ENCODE results near the gene RCBTB2. TPM values are rescaled to one million over a fixed set of nuclear protein-coding genes. Genes with fewer than 3 reads are reported as not detected.

Gene RCBTB2
- total RNA-seq, 1 experiment from 2014 or later: 11.7 TPM

GRCh38 chr13:48567515-48568369 lies 34.9 kb upstream of the RCBTB2 start:
- Mint-ChIP-seq H3K36me3 (ENCODE audit: insufficient read depth in 1 of 3, low read depth in 3 of 3) (no peaks in the 10 kb centered on the region; a peak in 1 of 7 replicates), H3K27me3 (ENCODE audit: low read depth) (no peaks in the 10 kb centered on the region; the same call in 1 of the 2 replicates), H3K4me1 (peaks cover 8 to 10% of the 10 kb centered on the region in 2 experiments), H3K4me3 (no peak overlapping the region), H3K27ac (no peak overlapping the region), H3K9me3 (no peaks in the 10 kb centered on the region)
- no peak overlapping the region for H4K8ac ChIP-seq (replicated peaks; ENCODE audit: insufficient read length, low read depth, low read length)
- H2BK15ac ChIP-seq (ENCODE audit: low read depth, low read length): no peak overlapping the region
- no peak overlapping the region for H2BK12ac ChIP-seq (ENCODE audit: insufficient read length, low read depth, low read length)
- no peak overlapping the region for H3K23ac ChIP-seq (ENCODE audit: insufficient read length, low read depth, low read length)
- H4K20me1 ChIP-seq (ENCODE audit: control insufficient read depth, insufficient read depth, insufficient read length): no peaks in the 10 kb centered on the region
- H2BK5ac ChIP-seq (ENCODE audit: insufficient read length, low read length): no peak overlapping the region
- no CpG with 5 or more reads among the region's 6 CpGs for whole genome bisulfite sequencing (ENCODE audit: extremely low coverage, insufficient read length, low lambda C conversion rate)
- H3K9ac ChIP-seq (ENCODE audit: extremely low read depth, insufficient read length, low read length): no peak overlapping the region
- H3K79me1 ChIP-seq (ENCODE audit: insufficient read depth, low read depth, low read length, poor library complexity, severe bottlenecking): no peaks in the 10 kb centered on the region
- H3K56ac ChIP-seq (ENCODE audit: insufficient read length, low read depth, low read length): no peak overlapping the region
- DNase-seq: no peak
- no peaks in the 10 kb centered on the region for H3K79me2 ChIP-seq (ENCODE audit: insufficient read depth, low read length)
- no peak overlapping the region for H2BK20ac ChIP-seq (ENCODE audit: low read depth, low read length, poor library complexity, severe bottlenecking)
- TF ChIP-seq CTCF (conservative IDR thresholded peaks at IDR 0.05): no peak
- no peak overlapping the region for H3K4ac ChIP-seq (ENCODE audit: low read depth, low read length)
- no peak overlapping the region for H3K14ac ChIP-seq (ENCODE audit: insufficient read depth, low read length)
- H3K9me3 ChIP-seq (ENCODE audit: control insufficient read depth, low read depth, low read length): no peaks in the 10 kb centered on the region
- no peaks in the 10 kb centered on the region; the same call in 1 of the 2 replicates for H3K4me1 ChIP-seq (ENCODE audit: insufficient read depth, low read length)
- H2AFZ ChIP-seq (ENCODE audit: low read length): peak overlapping the region; percentile 56
- H2BK120ac ChIP-seq (ENCODE audit: low read depth, low read length, poor library complexity, severe bottlenecking): no peak overlapping the region
- H3T11ph ChIP-seq (ENCODE audit: low read length): no peak overlapping the region
- no peak overlapping the region for H3K18ac ChIP-seq (ENCODE audit: insufficient read length, low read depth, low read length)
- no peaks in the 10 kb centered on the region for H3K23me2 ChIP-seq (ENCODE audit: insufficient read length, low read depth, low read length, poor library complexity, severe bottlenecking)
- H3K4me2 ChIP-seq (ENCODE audit: insufficient read depth, insufficient read length, low read length): no peak overlapping the region
- no peak overlapping the region for H3K27ac ChIP-seq (ENCODE audit: insufficient read length, low read depth, low read length)
- H3K27me3 ChIP-seq (ENCODE audit: insufficient read depth, low read length): no peaks in the 10 kb centered on the region
- H4K5ac ChIP-seq (ENCODE audit: insufficient read length, low read depth, low read length): no peak overlapping the region
- H4K91ac ChIP-seq (ENCODE audit: insufficient read length, low read depth, low read length): no peak overlapping the region
- no peak overlapping the region for H2AK5ac ChIP-seq (ENCODE audit: insufficient read length, low read length)

All from H9 (cell line).